ENCODE data around the gene CD2. TPM values are rescaled to one million over a fixed set of nuclear protein-coding genes. Genes with fewer than 3 reads are reported as not detected.

Gene CD2
- total RNA-seq, 1 experiment from 2014 or later: not detected

DNA sequence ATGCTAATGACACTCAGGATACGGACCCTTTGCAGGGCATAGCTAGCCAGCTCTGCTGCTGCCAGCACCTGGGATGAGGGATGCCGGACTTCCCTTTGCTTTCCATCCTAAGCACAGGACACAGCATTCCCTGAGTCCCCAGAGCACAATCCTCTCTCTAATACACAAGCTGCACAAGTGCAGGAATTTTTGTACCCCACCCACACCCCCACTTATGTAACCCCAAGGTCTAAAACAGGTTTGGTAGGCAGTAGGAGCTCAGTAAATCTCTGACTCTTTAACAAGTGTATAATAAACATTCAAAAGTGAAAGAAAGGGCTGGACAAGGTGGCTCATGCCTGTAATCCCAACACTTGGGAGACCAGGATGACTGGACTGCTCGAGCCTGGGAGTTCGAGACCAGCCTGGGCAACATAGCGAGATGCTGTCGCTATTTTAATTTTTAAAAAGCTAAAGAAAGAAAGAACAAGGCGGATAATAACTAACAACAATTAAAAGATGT is 44.5 kb upstream of the CD2 start:
- H3K4me1 Mint-ChIP-seq (ENCODE audit: insufficient read depth, unreplicated experiment): peaks cover 27% of the 10 kb centered on the region
- ChIA-PET POLR2A (interaction anchor here (0.6 kb wide), 1 partner anchor 99 kb away, joined by 3 read pairs; no protein-coding TSS in a partner anchor), CTCF (interaction anchor here (1.0 kb wide), 1 partner anchor 114 kb away, joined by 7 read pairs; no protein-coding TSS in a partner anchor)
- intact Hi-C loops (cut with micrococcal nuclease): no loop called here
- no TSS peak for BruUV-seq (replicated peaks)
- H3K27ac Mint-ChIP-seq (ENCODE audit: low read depth, unreplicated experiment): no peak overlapping the region
- no peak for DNase-seq (ENCODE audit: unreplicated experiment)
- no peaks in the 10 kb centered on the region for H3K9me3 Mint-ChIP-seq (ENCODE audit: unreplicated experiment)
- TF ChIP-seq, protein P1, sequence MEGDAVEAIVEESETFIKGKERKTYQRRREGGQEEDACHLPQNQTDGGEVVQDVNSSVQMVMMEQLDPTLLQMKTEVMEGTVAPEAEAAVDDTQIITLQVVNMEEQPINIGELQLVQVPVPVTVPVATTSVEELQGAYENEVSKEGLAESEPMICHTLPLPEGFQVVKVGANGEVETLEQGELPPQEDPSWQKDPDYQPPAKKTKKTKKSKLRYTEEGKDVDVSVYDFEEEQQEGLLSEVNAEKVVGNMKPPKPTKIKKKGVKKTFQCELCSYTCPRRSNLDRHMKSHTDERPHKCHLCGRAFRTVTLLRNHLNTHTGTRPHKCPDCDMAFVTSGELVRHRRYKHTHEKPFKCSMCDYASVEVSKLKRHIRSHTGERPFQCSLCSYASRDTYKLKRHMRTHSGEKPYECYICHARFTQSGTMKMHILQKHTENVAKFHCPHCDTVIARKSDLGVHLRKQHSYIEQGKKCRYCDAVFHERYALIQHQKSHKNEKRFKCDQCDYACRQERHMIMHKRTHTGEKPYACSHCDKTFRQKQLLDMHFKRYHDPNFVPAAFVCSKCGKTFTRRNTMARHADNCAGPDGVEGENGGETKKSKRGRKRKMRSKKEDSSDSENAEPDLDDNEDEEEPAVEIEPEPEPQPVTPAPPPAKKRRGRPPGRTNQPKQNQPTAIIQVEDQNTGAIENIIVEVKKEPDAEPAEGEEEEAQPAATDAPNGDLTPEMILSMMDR (IDR thresholded peaks at IDR 0.05; ENCODE audit: unreplicated experiment): no peak
- no peaks in the 10 kb centered on the region for H3K27me3 Mint-ChIP-seq (ENCODE audit: insufficient read depth, unreplicated experiment)
- H3K4me3 Mint-ChIP-seq (ENCODE audit: unreplicated experiment): no peak overlapping the region
- H3K36me3 Mint-ChIP-seq (ENCODE audit: insufficient read depth, unreplicated experiment): no peaks in the 10 kb centered on the region

DNA sequence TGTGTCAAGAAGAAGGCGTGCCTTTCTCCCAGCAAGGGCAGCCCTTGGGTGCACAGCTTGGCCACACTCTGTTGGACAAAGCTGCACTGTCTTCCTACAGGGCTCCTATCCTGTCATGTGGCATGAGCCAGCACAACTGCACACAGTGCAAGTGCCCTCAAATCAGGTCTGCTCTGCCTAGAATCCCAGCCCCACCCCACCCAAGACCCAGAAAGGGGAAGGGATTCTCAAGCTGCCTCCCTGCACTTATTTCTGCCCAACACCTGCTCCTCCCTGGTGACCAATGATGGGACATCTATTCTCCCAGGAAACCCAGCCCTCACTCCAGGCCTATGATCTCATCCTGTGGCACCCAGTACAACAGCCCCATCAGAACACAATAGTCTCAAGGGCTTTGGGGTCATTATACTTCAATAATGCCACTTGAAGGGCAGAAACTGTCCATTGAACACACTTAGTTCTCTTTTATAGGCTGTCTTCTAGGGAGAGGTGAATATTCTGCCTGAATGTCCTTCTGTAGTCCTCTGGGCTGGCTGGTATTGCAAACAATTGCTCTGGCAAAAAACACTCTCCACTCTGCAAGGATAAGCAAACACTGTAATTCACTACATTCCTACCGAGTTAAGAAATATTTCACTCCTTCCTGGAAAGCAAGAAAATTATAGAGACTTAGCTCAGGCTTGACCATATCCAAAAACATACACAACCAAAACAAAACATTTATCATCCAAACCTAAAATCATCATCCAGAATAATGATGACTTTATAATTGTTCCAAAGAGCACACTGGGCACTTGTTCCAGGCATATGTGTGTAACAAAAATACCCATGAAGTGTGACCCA is 43.6 kb upstream of the CD2 start:
- POLR2A ChIA-PET: interaction anchor here (0.6 kb wide), 1 partner anchor 98 kb away, joined by 3 read pairs; no protein-coding TSS in a partner anchor
- Mint-ChIP-seq H3K27me3 (ENCODE audit: insufficient read depth, unreplicated experiment) (no peaks in the 10 kb centered on the region), H3K4me1 (ENCODE audit: insufficient read depth, unreplicated experiment) (peaks cover 27% of the 10 kb centered on the region), H3K27ac (ENCODE audit: low read depth, unreplicated experiment) (no peak overlapping the region), H3K4me3 (ENCODE audit: unreplicated experiment) (no peak overlapping the region), H3K36me3 (ENCODE audit: insufficient read depth, unreplicated experiment) (no peaks in the 10 kb centered on the region), H3K9me3 (ENCODE audit: unreplicated experiment) (no peaks in the 10 kb centered on the region)
- TF ChIP-seq, protein P1 (IDR thresholded peaks at IDR 0.05; ENCODE audit: unreplicated experiment): no peak
- BruUV-seq (replicated peaks): no TSS peak
- intact Hi-C loops (cut with micrococcal nuclease): no loop called here
- DNase-seq (ENCODE audit: unreplicated experiment): no peak
- CTCF ChIA-PET: no interaction called here

DNA sequence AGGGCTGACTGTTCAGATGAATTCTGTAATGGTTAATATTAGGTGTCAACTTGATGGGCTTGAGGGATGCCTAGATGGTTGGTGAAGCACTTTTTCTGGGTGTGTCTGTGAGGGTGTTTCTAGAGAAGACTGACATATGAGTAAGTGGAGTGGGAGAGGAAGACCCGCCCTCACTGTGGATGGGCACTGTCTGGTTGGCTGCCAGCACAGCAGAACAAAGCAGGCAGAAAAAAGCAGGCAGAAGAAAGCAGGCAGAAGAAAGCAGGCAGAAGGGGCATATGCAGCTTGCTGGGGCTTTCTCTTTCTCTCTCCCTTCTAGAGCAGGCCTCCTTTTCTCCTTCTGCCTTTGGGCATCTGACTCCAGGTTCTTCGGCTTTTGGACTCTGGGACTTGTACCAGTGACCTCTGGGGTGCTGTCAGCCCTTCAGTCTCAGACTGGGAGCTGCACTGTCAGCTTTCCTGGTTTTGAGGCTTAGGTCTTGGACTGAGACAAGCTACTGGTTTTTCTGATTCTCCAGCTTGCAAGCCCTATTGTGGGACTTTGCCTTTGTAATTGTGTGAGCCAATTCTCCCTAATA is 42.9 kb upstream of the CD2 start:
- intact Hi-C loops (cut with micrococcal nuclease): no loop called here
- BruUV-seq (replicated peaks): no TSS peak
- Mint-ChIP-seq H3K4me3 (ENCODE audit: unreplicated experiment) (no peak overlapping the region), H3K27ac (ENCODE audit: low read depth, unreplicated experiment) (no peak overlapping the region), H3K36me3 (ENCODE audit: insufficient read depth, unreplicated experiment) (no peaks in the 10 kb centered on the region), H3K9me3 (ENCODE audit: unreplicated experiment) (no peaks in the 10 kb centered on the region), H3K27me3 (ENCODE audit: insufficient read depth, unreplicated experiment) (no peaks in the 10 kb centered on the region), H3K4me1 (ENCODE audit: insufficient read depth, unreplicated experiment) (peaks cover 27% of the 10 kb centered on the region)
- TF ChIP-seq, protein P1 (IDR thresholded peaks at IDR 0.05; ENCODE audit: unreplicated experiment): no peak
- ChIA-PET POLR2A (interaction anchor here (0.6 to 1.5 kb wide), 2 partner anchors 11 kb away, joined by 3 to 6 read pairs; no protein-coding TSS in a partner anchor), CTCF (no interaction called here)
- no peak for DNase-seq (ENCODE audit: unreplicated experiment)

DNA sequence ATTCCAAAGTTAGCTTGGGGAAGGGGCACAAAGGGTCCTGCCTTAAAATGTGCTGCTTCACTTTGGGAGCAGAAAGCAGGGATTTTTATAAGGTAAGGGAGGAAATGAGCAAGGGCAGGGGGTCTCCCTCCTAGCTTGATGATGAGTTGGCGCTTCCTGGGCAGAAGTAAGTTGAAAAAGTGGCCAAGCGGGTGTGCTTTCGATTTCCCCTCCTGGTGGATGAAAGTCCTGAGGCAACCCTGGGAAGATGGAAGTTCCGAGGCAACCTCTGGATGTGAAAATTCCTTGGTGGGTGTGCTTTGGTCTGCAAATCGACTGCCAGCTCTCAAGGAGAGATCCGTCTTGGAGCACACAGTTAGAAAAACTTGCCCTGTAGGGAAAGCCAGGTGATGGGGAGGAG is 41.7 kb upstream of the CD2 start:
- Mint-ChIP-seq H3K27ac (ENCODE audit: low read depth, unreplicated experiment) (no peak overlapping the region), H3K9me3 (ENCODE audit: unreplicated experiment) (no peaks in the 10 kb centered on the region), H3K4me3 (ENCODE audit: unreplicated experiment) (no peak overlapping the region), H3K4me1 (ENCODE audit: insufficient read depth, unreplicated experiment) (peaks cover 27% of the 10 kb centered on the region), H3K36me3 (ENCODE audit: insufficient read depth, unreplicated experiment) (no peaks in the 10 kb centered on the region), H3K27me3 (ENCODE audit: insufficient read depth, unreplicated experiment) (no peaks in the 10 kb centered on the region)
- no peak for DNase-seq (ENCODE audit: unreplicated experiment)
- BruUV-seq (replicated peaks): no TSS peak
- TF ChIP-seq, protein P1 (IDR thresholded peaks at IDR 0.05; ENCODE audit: unreplicated experiment): no peak
- intact Hi-C loops (cut with micrococcal nuclease): no loop called here
- CTCF ChIA-PET: no interaction called here
- POLR2A ChIA-PET: interaction anchor here (1.5 kb wide), 1 partner anchor 10 kb away, joined by 6 read pairs; no protein-coding TSS in a partner anchor
